HEK293 (cell line): ENCODE data around the gene SPATA24.

Source experiments
- CTCF ChIA-PET: fragments of 350-600 bp; formaldehyde crosslinking; extraction: SDS; loops from one replicate; lab custom pipeline; 2021; ENCODE audit warnings: antibody characterized with exemption; lab: Yijun Ruan, JAX
- POLR2A ChIA-PET: fragments of 300-600 bp; formaldehyde crosslinking; extraction: SDS; loops from one replicate; lab custom pipeline; 2020; ENCODE audit warnings: antibody characterized with exemption, inconsistent platforms; lab: Yijun Ruan, JAX
- H3K27ac ChIP-seq: fragments of 200-500 bp; sonication (Bioruptor generic); 2 replicates; pipeline ENCODE4 v1.5.1; 2014; ENCODE audit warnings: low read depth, low read length, control low read depth, inconsistent platforms; ENCODE audit errors: extremely low read depth
- H3K36me3 ChIP-seq, 2 experiments: fragments of 200-500 bp in 1 of 2; sonication (Bioruptor generic) in 1 of 2; 1 replicate in 1 of 2; 2 replicates in 1 of 2; pipeline ENCODE4 v1.5.1; 2014 to 2017; ENCODE audit warnings: inconsistent platforms in 2 of 2, low read length in 2 of 2; ENCODE audit not compliant: control insufficient read depth in 2 of 2, insufficient read depth in 1 of 2
- H3K4me1 ChIP-seq: fragments of 200-500 bp; sonication (Bioruptor generic); 2 replicates; pipeline ENCODE4 v1.5.1; 2014; ENCODE audit warnings: mild to moderate bottlenecking, low read length, inconsistent platforms; ENCODE audit not compliant: control insufficient read depth, insufficient read depth
- H3K4me3 ChIP-seq: 2 replicates; pipeline ENCODE4 v1.5.1; 2011; ENCODE audit warnings: low read depth, mild to moderate bottlenecking, control low read depth, low read length, moderate library complexity
- H3K9me3 ChIP-seq: fragments of 200-500 bp; sonication (Bioruptor generic); 2 replicates; pipeline ENCODE4 v1.5.1; 2014; ENCODE audit warnings: low read depth, low read length, inconsistent platforms; ENCODE audit not compliant: control insufficient read depth, insufficient read depth
- GLIS1 ChIP-seq: fragments of 450-650 bp; formaldehyde crosslinking; IDR thresholded peaks from 2 replicates; pipeline ENCODE4 v1.5.1; 2016; ENCODE audit warnings: missing biosample characterization, missing genetic modification characterization
- KLF7 ChIP-seq: fragments of 450-650 bp; formaldehyde crosslinking; IDR thresholded peaks from 2 replicates; pipeline ENCODE4 v1.5.1; 2016; ENCODE audit warnings: missing biosample characterization, missing genetic modification characterization, borderline replicate concordance
- PRDM1 ChIP-seq: fragments of 450-650 bp; formaldehyde crosslinking; IDR thresholded peaks from 2 replicates; pipeline ENCODE4; 2016; ENCODE audit warnings: missing biosample characterization, missing genetic modification characterization
- RBAK ChIP-seq: fragments of 450-650 bp; formaldehyde crosslinking; IDR thresholded peaks from 2 replicates; pipeline ENCODE4 v1.5.1; 2016; ENCODE audit warnings: missing biosample characterization, missing genetic modification characterization
- TCF7L2 ChIP-seq: IDR thresholded peaks from 2 replicates; pipeline ENCODE4 v1.6.1; 2011; ENCODE audit warnings: low read depth, mild to moderate bottlenecking, inconsistent platforms, low read length, moderate library complexity, borderline replicate concordance
- ZBTB17 ChIP-seq: fragments of 450-650 bp; formaldehyde crosslinking; IDR thresholded peaks from 2 replicates; pipeline ENCODE4 v1.5.1; 2016; ENCODE audit warnings: missing biosample characterization, missing genetic modification characterization
- ZNF169 ChIP-seq: fragments of 450-650 bp; formaldehyde crosslinking; IDR thresholded peaks from 2 replicates; pipeline ENCODE4 v1.5.1; 2016; ENCODE audit warnings: missing biosample characterization, missing genetic modification characterization
- ZNF19 ChIP-seq: fragments of 450-650 bp; formaldehyde crosslinking; IDR thresholded peaks from 2 replicates; pipeline ENCODE4; 2016; ENCODE audit warnings: missing biosample characterization, missing genetic modification characterization, low read depth
- ZNF2 ChIP-seq: fragments of 450-650 bp; formaldehyde crosslinking; IDR thresholded peaks from 2 replicates; pipeline ENCODE4 v1.5.1; 2016; ENCODE audit warnings: missing biosample characterization, missing genetic modification characterization
- ZNF214 ChIP-seq: fragments of 450-650 bp; formaldehyde crosslinking; IDR thresholded peaks from 2 replicates; pipeline ENCODE4 v1.5.1; 2017; ENCODE audit warnings: missing biosample characterization, mild to moderate bottlenecking, missing genetic modification characterization, borderline replicate concordance
- ZNF26 ChIP-seq: fragments of 450-650 bp; formaldehyde crosslinking; IDR thresholded peaks from 2 replicates; pipeline ENCODE4 v1.5.1; 2016; ENCODE audit warnings: missing biosample characterization, missing genetic modification characterization
- ZNF274 ChIP-seq, 2 experiments: fragments of 200-500 bp in 1 of 2; fragments of 450-650 bp in 1 of 2; sonication (Bioruptor generic) in 1 of 2; formaldehyde crosslinking in 1 of 2; IDR thresholded peaks; 2 replicates each; pipeline versions ENCODE4 v1.5.1 to v1.6.1; 2014 to 2016; ENCODE audit warnings: borderline replicate concordance in 1 of 2, inconsistent platforms in 1 of 2, low read length in 1 of 2, missing biosample characterization in 1 of 2, missing genetic modification characterization in 1 of 2
- ZNF311 ChIP-seq: fragments of 450-650 bp; formaldehyde crosslinking; IDR thresholded peaks from 2 replicates; pipeline ENCODE4 v1.5.1; 2017; ENCODE audit warnings: missing biosample characterization, missing genetic modification characterization, borderline replicate concordance
- ZNF341 ChIP-seq: fragments of 450-650 bp; formaldehyde crosslinking; IDR thresholded peaks from 2 replicates; pipeline ENCODE4; 2016; ENCODE audit warnings: low read depth, missing biosample characterization, missing genetic modification characterization
- ZNF398 ChIP-seq: fragments of 450-650 bp; formaldehyde crosslinking; IDR thresholded peaks from 2 replicates; pipeline ENCODE4 v1.5.1; 2017; ENCODE audit warnings: missing biosample characterization, missing genetic modification characterization
- ZNF514 ChIP-seq: fragments of 450-650 bp; formaldehyde crosslinking; IDR thresholded peaks from 2 replicates; pipeline ENCODE4 v1.5.1; 2016; ENCODE audit warnings: missing biosample characterization, missing genetic modification characterization
- ZNF571 ChIP-seq: fragments of 450-650 bp; formaldehyde crosslinking; IDR thresholded peaks from 2 replicates; pipeline ENCODE4 v1.5.0; 2017; ENCODE audit warnings: missing biosample characterization, missing genetic modification characterization
- ZNF629 ChIP-seq: fragments of 450-650 bp; formaldehyde crosslinking; IDR thresholded peaks from 2 replicates; pipeline ENCODE4 v1.5.1; 2017; ENCODE audit warnings: missing biosample characterization, missing genetic modification characterization
- ZNF692 ChIP-seq: fragments of 450-650 bp; formaldehyde crosslinking; IDR thresholded peaks from 2 replicates; pipeline ENCODE4 v1.5.1; 2016; ENCODE audit warnings: missing biosample characterization, missing genetic modification characterization
- ZSCAN30 ChIP-seq: fragments of 450-650 bp; IDR thresholded peaks from 2 replicates; pipeline ENCODE4 v1.5.1; 2018; ENCODE audit warnings: missing biosample characterization, mild to moderate bottlenecking, missing genetic modification characterization, moderate library complexity
- TF ChIP-seq, protein P1 (sequence below): fragments of 450-650 bp; formaldehyde crosslinking; conservative IDR thresholded peaks from 2 replicates; pipeline ENCODE4 v1.5.1; 2016; ENCODE audit warnings: low read depth, missing biosample characterization, missing genetic modification characterization
- TF ChIP-seq, protein P2 (sequence below): fragments of 450-650 bp; formaldehyde crosslinking; IDR thresholded peaks from 2 replicates; pipeline ENCODE4 v1.5.1; 2017; ENCODE audit warnings: missing biosample characterization, missing genetic modification characterization

Gene SPATA24

GRCh38 chr5:139430015-139430414 is 26.1 kb upstream of the SPATA24 start:
- POLR2A ChIA-PET = interaction anchor here (1.9 kb wide), 1 partner anchor 9 kb away, joined by 5 read pairs; the partner anchor contains the start of gene DNAJC18
- H3K4me1 ChIP-seq = no peaks in the 10 kb centered on the region
- no peak overlapping the region for H3K4me3 ChIP-seq
- no peak for TF ChIP-seq ZNF571
- no peak for TF ChIP-seq ZNF169 (tag by site-specific recombination)
- TF ChIP-seq, protein P1, sequence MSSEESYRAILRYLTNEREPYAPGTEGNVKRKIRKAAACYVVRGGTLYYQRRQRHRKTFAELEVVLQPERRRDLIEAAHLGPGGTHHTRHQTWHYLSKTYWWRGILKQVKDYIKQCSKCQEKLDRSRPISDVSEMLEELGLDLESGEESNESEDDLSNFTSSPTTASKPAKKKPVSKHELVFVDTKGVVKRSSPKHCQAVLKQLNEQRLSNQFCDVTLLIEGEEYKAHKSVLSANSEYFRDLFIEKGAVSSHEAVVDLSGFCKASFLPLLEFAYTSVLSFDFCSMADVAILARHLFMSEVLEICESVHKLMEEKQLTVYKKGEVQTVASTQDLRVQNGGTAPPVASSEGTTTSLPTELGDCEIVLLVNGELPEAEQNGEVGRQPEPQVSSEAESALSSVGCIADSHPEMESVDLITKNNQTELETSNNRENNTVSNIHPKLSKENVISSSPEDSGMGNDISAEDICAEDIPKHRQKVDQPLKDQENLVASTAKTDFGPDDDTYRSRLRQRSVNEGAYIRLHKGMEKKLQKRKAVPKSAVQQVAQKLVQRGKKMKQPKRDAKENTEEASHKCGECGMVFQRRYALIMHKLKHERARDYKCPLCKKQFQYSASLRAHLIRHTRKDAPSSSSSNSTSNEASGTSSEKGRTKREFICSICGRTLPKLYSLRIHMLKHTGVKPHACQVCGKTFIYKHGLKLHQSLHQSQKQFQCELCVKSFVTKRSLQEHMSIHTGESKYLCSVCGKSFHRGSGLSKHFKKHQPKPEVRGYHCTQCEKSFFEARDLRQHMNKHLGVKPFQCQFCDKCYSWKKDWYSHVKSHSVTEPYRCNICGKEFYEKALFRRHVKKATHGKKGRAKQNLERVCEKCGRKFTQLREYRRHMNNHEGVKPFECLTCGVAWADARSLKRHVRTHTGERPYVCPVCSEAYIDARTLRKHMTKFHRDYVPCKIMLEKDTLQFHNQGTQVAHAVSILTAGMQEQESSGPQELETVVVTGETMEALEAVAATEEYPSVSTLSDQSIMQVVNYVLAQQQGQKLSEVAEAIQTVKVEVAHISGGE (tag by site-specific recombination) = no peak
- TF ChIP-seq ZNF274 (IDR thresholded peaks at IDR 0.05; ENCODE audit: low read length) = no peak
- TF ChIP-seq ZNF274 (tag by site-specific recombination; IDR thresholded peaks at IDR 0.05; ENCODE audit: borderline replicate concordance) = no peak
- no peak for TF ChIP-seq ZBTB17
- no peak for TF ChIP-seq ZNF398 (tag by site-specific recombination)
- TF ChIP-seq ZNF26 (tag by site-specific recombination) = no peak
- no peak for TF ChIP-seq ZSCAN30 (tag by site-specific recombination)
- no peak for TF ChIP-seq ZNF341
- no peak for TF ChIP-seq ZNF514
- TF ChIP-seq KLF7 = no peak
- TF ChIP-seq PRDM1 (tag by site-specific recombination) = no peak
- TF ChIP-seq ZNF692 (tag by site-specific recombination) = no peak
- TF ChIP-seq ZNF311 = no peak
- TF ChIP-seq ZNF629 (tag by site-specific recombination) = no peak
- H3K36me3 ChIP-seq = peaks cover 60 to 66% of the 10 kb centered on the region in 2 experiments
- H3K27ac ChIP-seq = no peak overlapping the region
- H3K9me3 ChIP-seq = no peaks in the 10 kb centered on the region
- CTCF ChIA-PET = interaction anchor here (0.6 to 2.3 kb wide), 10 partner anchors 11 to 979 kb away, joined by 3 to 8 read pairs (median 3); no protein-coding TSS in a partner anchor

GRCh38 chr5:139426203-139426885 is 22.5 kb upstream of the SPATA24 start:
- CTCF ChIA-PET = interaction anchor here (0.8 to 9.2 kb wide), 2 partner anchors 88 to 121 kb away, joined by 3 to 246 read pairs; no protein-coding TSS in a partner anchor
- H3K4me3 ChIP-seq = no peak overlapping the region
- peaks cover 56 to 61% of the 10 kb centered on the region in 2 experiments for H3K36me3 ChIP-seq
- no peaks in the 10 kb centered on the region for H3K9me3 ChIP-seq
- no peaks in the 10 kb centered on the region for H3K4me1 ChIP-seq
- no peak overlapping the region for H3K27ac ChIP-seq
- POLR2A ChIA-PET = interaction anchor here (0.8 kb wide), 1 partner anchor 13 kb away, joined by 6 read pairs; the partner anchor contains the start of gene DNAJC18
- no peak for TF ChIP-seq ZNF214 (tag by site-specific recombination)
- TF ChIP-seq, protein P2, sequence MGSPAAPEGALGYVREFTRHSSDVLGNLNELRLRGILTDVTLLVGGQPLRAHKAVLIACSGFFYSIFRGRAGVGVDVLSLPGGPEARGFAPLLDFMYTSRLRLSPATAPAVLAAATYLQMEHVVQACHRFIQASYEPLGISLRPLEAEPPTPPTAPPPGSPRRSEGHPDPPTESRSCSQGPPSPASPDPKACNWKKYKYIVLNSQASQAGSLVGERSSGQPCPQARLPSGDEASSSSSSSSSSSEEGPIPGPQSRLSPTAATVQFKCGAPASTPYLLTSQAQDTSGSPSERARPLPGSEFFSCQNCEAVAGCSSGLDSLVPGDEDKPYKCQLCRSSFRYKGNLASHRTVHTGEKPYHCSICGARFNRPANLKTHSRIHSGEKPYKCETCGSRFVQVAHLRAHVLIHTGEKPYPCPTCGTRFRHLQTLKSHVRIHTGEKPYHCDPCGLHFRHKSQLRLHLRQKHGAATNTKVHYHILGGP = no peak
- TF ChIP-seq GLIS1 (tag by site-specific recombination) = no peak
- TF ChIP-seq ZNF2 (tag by site-specific recombination) = no peak
- TF ChIP-seq ZNF19 (tag by site-specific recombination) = no peak
- TF ChIP-seq TCF7L2 = no peak
- no peak for TF ChIP-seq RBAK (tag by site-specific recombination)
